ENCODE results near the gene LYL1. TPM values are rescaled to one million over a fixed set of nuclear protein-coding genes. Genes with fewer than 3 reads are reported as not detected.

Gene LYL1
- total and polyA plus RNA-seq, 2 of the 13 experiments (the other 11 are each of a cell fraction or from before 2014, with no cell fraction given): 0.75 to 0.92 TPM

DNA sequence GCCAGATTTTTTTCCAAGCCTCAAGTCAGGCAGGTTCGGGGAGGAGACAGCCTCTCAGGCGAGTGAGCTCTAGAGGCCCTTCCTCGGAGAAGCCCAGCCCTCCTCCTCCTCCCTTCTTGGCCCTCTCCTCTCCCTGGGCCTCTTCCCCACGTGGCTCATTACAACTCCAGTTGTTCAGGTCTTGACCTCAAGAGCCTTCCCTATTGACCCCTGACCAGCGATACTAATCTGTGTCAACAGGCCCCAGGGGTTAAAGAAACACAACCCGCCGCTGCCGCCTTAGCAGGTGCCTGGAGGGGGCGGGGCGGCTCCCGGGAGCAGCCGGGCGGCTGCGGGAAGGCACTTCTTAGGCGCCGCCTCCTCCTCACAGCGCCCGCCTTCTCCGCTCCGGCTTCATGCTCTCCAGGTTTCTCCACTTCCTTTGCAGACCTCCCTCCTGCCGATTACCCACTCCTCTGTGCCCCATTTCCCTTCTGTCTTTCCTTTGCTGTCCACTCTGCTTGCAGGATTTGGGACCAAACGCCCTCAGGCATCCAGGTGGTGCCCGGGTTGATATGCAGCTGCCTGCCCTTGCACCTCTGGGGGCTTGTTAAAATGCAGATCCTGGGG is 51.0 kb downstream of the LYL1 start (continued):
- TF ChIP-seq, protein P1, sequence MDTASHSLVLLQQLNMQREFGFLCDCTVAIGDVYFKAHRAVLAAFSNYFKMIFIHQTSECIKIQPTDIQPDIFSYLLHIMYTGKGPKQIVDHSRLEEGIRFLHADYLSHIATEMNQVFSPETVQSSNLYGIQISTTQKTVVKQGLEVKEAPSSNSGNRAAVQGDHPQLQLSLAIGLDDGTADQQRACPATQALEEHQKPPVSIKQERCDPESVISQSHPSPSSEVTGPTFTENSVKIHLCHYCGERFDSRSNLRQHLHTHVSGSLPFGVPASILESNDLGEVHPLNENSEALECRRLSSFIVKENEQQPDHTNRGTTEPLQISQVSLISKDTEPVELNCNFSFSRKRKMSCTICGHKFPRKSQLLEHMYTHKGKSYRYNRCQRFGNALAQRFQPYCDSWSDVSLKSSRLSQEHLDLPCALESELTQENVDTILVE (CRISPR knock-in tag; IDR thresholded peaks at IDR 0.05): no peak
- TF ChIP-seq ZNF256 (CRISPR knock-in tag; conservative IDR thresholded peaks at IDR 0.05) (no peak), HNRNPK (IDR thresholded peaks at IDR 0.05; ENCODE audit: low read depth, low read length, poor library complexity, severe bottlenecking) (no peak), HIVEP1 (CRISPR knock-in tag; IDR thresholded peaks at IDR 0.05) (no peak), GATAD1 (CRISPR knock-in tag; IDR thresholded peaks at IDR 0.05) (no peak), RORA (CRISPR knock-in tag; IDR thresholded peaks at IDR 0.05) (no peak), RFX3 (CRISPR knock-in tag; IDR thresholded peaks at IDR 0.05) (no peak), E2F1 (CRISPR knock-in tag; IDR thresholded peaks at IDR 0.05) (no peak), RAD21 (CRISPR knock-in tag; IDR thresholded peaks at IDR 0.05) (peak; percentile 19; the same call in 1 of the 2 replicates), ADNP (CRISPR knock-in tag; IDR thresholded peaks at IDR 0.05) (no peak), NCOA1 (CRISPR knock-in tag; IDR thresholded peaks at IDR 0.05) (no peak; the same call in 1 of the 2 replicates), IRF1 (CRISPR knock-in tag; IDR thresholded peaks at IDR 0.05; ENCODE audit: low read depth) (no peak), ZNF567 (CRISPR knock-in tag; IDR thresholded peaks at IDR 0.05; ENCODE audit: borderline replicate concordance) (no peak), FOSL1 (CRISPR knock-in tag; IDR thresholded peaks at IDR 0.05; ENCODE audit: borderline replicate concordance) (no peak), ATAD3A (CRISPR knock-in tag; IDR thresholded peaks at IDR 0.05) (no peak), KAT8 (CRISPR knock-in tag; IDR thresholded peaks at IDR 0.05) (peak; percentile 30; the same call in 1 of the 2 replicates), SMARCC2 (IDR thresholded peaks at IDR 0.05) (no peak), WIZ (CRISPR knock-in tag; IDR thresholded peaks at IDR 0.05) (no peak), PRPF4 (IDR thresholded peaks at IDR 0.05; ENCODE audit: low read depth, low read length, poor library complexity, severe bottlenecking) (no peak), ZSCAN22 (CRISPR knock-in tag; IDR thresholded peaks at IDR 0.05) (no peak), MTF2 (CRISPR knock-in tag; IDR thresholded peaks at IDR 0.05; ENCODE audit: borderline replicate concordance) (no peak), EED (CRISPR knock-in tag; IDR thresholded peaks at IDR 0.05) (no peak), PATZ1 (CRISPR knock-in tag; IDR thresholded peaks at IDR 0.05) (peak; percentile 89), ZC3H13 (CRISPR knock-in tag; IDR thresholded peaks at IDR 0.05) (no peak), PTBP1 (IDR thresholded peaks at IDR 0.05; ENCODE audit: low read depth, low read length, poor library complexity, severe bottlenecking) (no peak), CBX2 (IDR thresholded peaks at IDR 0.05; ENCODE audit: low read depth, low read length) (no peak), CBX2 (CRISPR knock-in tag; IDR thresholded peaks at IDR 0.05; ENCODE audit: low read depth) (no peak)
